Measurements from ENCODE around the gene ULK3. TPM values are rescaled to one million over a fixed set of nuclear protein-coding genes. Genes with fewer than 3 reads are reported as not detected.

ULK3 gene
- total and polyA plus RNA-seq, 12 donors: 21.3 to 56.3 (median 24.7) TPM

- TF ChIP-seq CTCF (IDR thresholded peaks at IDR 0.05): no peak
- peaks cover 4 to 48% (median 42%) of the 10 kb centered on the region in 9 donors for H3K4me1 ChIP-seq
- intact Hi-C loops (cut with DNase I): no loop called here
- no peak overlapping the region for H3K4me3 ChIP-seq
- no peak for DNase-seq
- H3K27ac ChIP-seq: peak overlapping the region in 1 of 10 donors; percentile 53
- peaks cover 0 to 23% (median 11%) of the 10 kb centered on the region in 9 donors for H3K36me3 ChIP-seq
- no peak for ATAC-seq
- H3K27me3 ChIP-seq: no peaks in the 10 kb centered on the region
- no peaks in the 10 kb centered on the region for H3K9me3 ChIP-seq
- 75 to 82% methylated on average over 4 of the region's 4 CpGs for WGBS, 2 donors
Measured at GRCh38 chr15:74858369-74858740, 15.4 kb upstream of the ULK3 start.

- peaks cover 0 to 28% (median 16%) of the 10 kb centered on the region in 9 donors for H3K36me3 ChIP-seq
- H3K4me1 ChIP-seq: peaks cover 4 to 48% (median 42%) of the 10 kb centered on the region in 9 donors
- 72 to 75% methylated on average over 9 of the region's 9 CpGs for WGBS, 2 donors
- no peak for TF ChIP-seq CTCF (IDR thresholded peaks at IDR 0.05)
- peak overlapping the region in 1 of 10 donors; percentile 53 for H3K27ac ChIP-seq
- H3K4me3 ChIP-seq: no peak overlapping the region
- no peaks in the 10 kb centered on the region for H3K9me3 ChIP-seq
- DNase-seq (no peak), ATAC-seq (peak in 1 of 8 donors; percentile 25)
- H3K27me3 ChIP-seq: no peaks in the 10 kb centered on the region
- intact Hi-C loops (cut with DNase I): no loop called here
Measured at GRCh38 chr15:74857671-74858368, 14.9 kb upstream of the ULK3 start.

- no peaks in the 10 kb centered on the region for H3K9me3 ChIP-seq
- TF ChIP-seq CTCF (IDR thresholded peaks at IDR 0.05): no peak
- H3K4me3 ChIP-seq: no peak overlapping the region
- H3K27me3 ChIP-seq: no peaks in the 10 kb centered on the region
- intact Hi-C loops (cut with DNase I): no loop called here
- 41 to 51% methylated on average over 5 of the region's 5 CpGs for WGBS, 2 donors
- no peak overlapping the region for H3K27ac ChIP-seq
- no peak for DNase-seq
- peak in 5 of 8 donors; percentile 49 to 56 (median 52) for ATAC-seq
- peaks cover 0 to 34% (median 21%) of the 10 kb centered on the region in 9 donors for H3K36me3 ChIP-seq
- H3K4me1 ChIP-seq: peaks cover 4 to 48% (median 42%) of the 10 kb centered on the region in 9 donors
Measured at GRCh38 chr15:74857082-74857655, 14.2 kb upstream of the ULK3 start.

- H3K27ac ChIP-seq: no peak overlapping the region
- no peak overlapping the region for H3K4me3 ChIP-seq
- WGBS, 2 donors: 96 to 98% methylated on average over 1 of the region's 1 CpG
- intact Hi-C loops (cut with DNase I): no loop called here
- H3K4me1 ChIP-seq: peaks cover 4 to 48% (median 42%) of the 10 kb centered on the region in 9 donors
- no peak for ATAC-seq
- TF ChIP-seq CTCF (IDR thresholded peaks at IDR 0.05): no peak
- H3K27me3 ChIP-seq: no peaks in the 10 kb centered on the region
- no peak for DNase-seq
- no peaks in the 10 kb centered on the region for H3K9me3 ChIP-seq
- peaks cover 0 to 41% (median 27%) of the 10 kb centered on the region in 9 donors for H3K36me3 ChIP-seq
Measured at GRCh38 chr15:74856537-74856936, 13.6 kb upstream of the ULK3 start.

Data from heart right ventricle (tissue), 16 donors.